GM18861 (cell line): ENCODE measurements around the gene PBX1.

Experiments
- ATAC-seq: cut with Tn5 transposase; IDR thresholded peaks from one replicate; pipeline ENCODE4 v1.9.1; 2021; ENCODE audit not compliant: unreplicated experiment

PBX1 gene

GRCh38 chr1:164611754-164612642 lies 53.0 kb downstream of the PBX1 start:
- ATAC-seq: no peak

GRCh38 chr1:164613176-164613575 lies 54.2 kb downstream of the PBX1 start:
- ATAC-seq: no peak

- no peak for ATAC-seq
Observed at GRCh38 chr1:164614316-164614715, 55.3 kb downstream of the PBX1 start.

GRCh38 chr1:164617377-164618201 lies 58.6 kb downstream of the PBX1 start:
- ATAC-seq: no peak

- no peak for ATAC-seq
Observed at GRCh38 chr1:164618202-164618564, 59.2 kb downstream of the PBX1 start.

- ATAC-seq: no peak
Observed at GRCh38 chr1:164619006-164619784, 60.2 kb downstream of the PBX1 start.

GRCh38 chr1:164622068-164622845 lies 63.3 kb downstream of the PBX1 start:
- ATAC-seq: no peak

- no peak for ATAC-seq
Observed at GRCh38 chr1:164623805-164624204, 64.8 kb downstream of the PBX1 start.

GRCh38 chr1:164624400-164624799 lies 65.4 kb downstream of the PBX1 start:
- ATAC-seq: no peak

GRCh38 chr1:164625004-164625617 lies 66.1 kb downstream of the PBX1 start:
- ATAC-seq: no peak

GRCh38 chr1:164628772-164629171 lies 69.8 kb downstream of the PBX1 start:
- no peak for ATAC-seq

GRCh38 chr1:164629971-164630370 lies 71.0 kb downstream of the PBX1 start:
- no peak for ATAC-seq

GRCh38 chr1:164630626-164631396 lies 71.8 kb downstream of the PBX1 start:
- no peak for ATAC-seq

GRCh38 chr1:164631751-164632150 lies 72.8 kb downstream of the PBX1 start:
- ATAC-seq: no peak

GRCh38 chr1:164633997-164634396 lies 75.0 kb downstream of the PBX1 start:
- no peak for ATAC-seq

GRCh38 chr1:164635059-164635802 lies 76.2 kb downstream of the PBX1 start:
- ATAC-seq: no peak

- ATAC-seq: no peak
Observed at GRCh38 chr1:164635803-164636731, 77.1 kb downstream of the PBX1 start.

GRCh38 chr1:164636757-164637156 lies 77.8 kb downstream of the PBX1 start:
- no peak for ATAC-seq
